Neural cell (in vitro differentiated cells): ENCODE measurements around the gene ITGB1. TPM values are rescaled to one million over a fixed set of nuclear protein-coding genes. Genes with fewer than 3 reads are reported as not detected.
"Not testable (repeated sequence)": the region's sequence is repeated elsewhere in the genome, so short reads cannot be mapped to it uniquely, and the experiment has no call there.

Experiments used
- H2AFZ ChIP-seq: fragments of 200-600, 300-800 bp; sonication (generic), shearing (Covaris generic); 2 replicates; pipeline ENCODE4 v1.6.0; 2014; ENCODE audit warnings: low read depth, mild to moderate bottlenecking, antibody characterized with exemption, low read length, moderate library complexity
- H3F3A ChIP-seq: fragments of 200-600 bp; shearing (Covaris generic); 2 replicates; pipeline ENCODE4 v1.6.1; 2016; ENCODE audit warnings: mild to moderate bottlenecking, moderate library complexity, mixed read lengths, antibody characterized with exemption, low read length; ENCODE audit not compliant: insufficient read depth, poor library complexity, severe bottlenecking
- H3K27ac ChIP-seq: fragments of 200-600, 300-800 bp; sonication (generic), shearing (Covaris generic); 2 replicates; pipeline ENCODE4 v1.5.1; 2014; ENCODE audit warnings: mild to moderate bottlenecking, low read length, moderate library complexity
- H3K27me3 ChIP-seq: fragments of 300-800, 200-600 bp; sonication (generic), shearing (Covaris generic); 2 replicates; pipeline ENCODE4 v1.6.0; 2014; ENCODE audit warnings: mild to moderate bottlenecking, low read depth, low read length, moderate library complexity; ENCODE audit not compliant: insufficient read depth
- H3K36me3 ChIP-seq: fragments of 300-800, 200-600 bp; sonication (generic), shearing (Covaris generic); 2 replicates; pipeline ENCODE4 v1.5.1; 2014; ENCODE audit warnings: mild to moderate bottlenecking, antibody characterized with exemption, low read length, moderate library complexity; ENCODE audit not compliant: insufficient read depth
- H3K4me2 ChIP-seq: fragments of 300-800, 200-600 bp; sonication (generic), shearing (Covaris generic); 2 replicates; pipeline ENCODE4 v1.6.0; 2014; ENCODE audit warnings: mild to moderate bottlenecking, low read length
- H3K4me3 ChIP-seq: fragments of 300-800, 200-600 bp; sonication (generic), shearing (Covaris generic); 2 replicates; pipeline ENCODE4 v1.5.1; 2014; ENCODE audit warnings: mild to moderate bottlenecking, low read length, moderate library complexity
- H3K79me2 ChIP-seq: fragments of 200-600 bp; shearing (Covaris generic); replicated peaks from 2 replicates; pipeline ENCODE4 v1.6.0; 2014; ENCODE audit warnings: mild to moderate bottlenecking, low read length, moderate library complexity; ENCODE audit not compliant: insufficient read depth
- H3K9ac ChIP-seq: fragments of 300-800, 200-600 bp; sonication (generic), shearing (Covaris generic); 2 replicates; pipeline ENCODE4 v1.6.1; 2016; ENCODE audit warnings: mild to moderate bottlenecking, low read length, mixed read lengths
- H3K9me2 ChIP-seq: fragments of 200-600 bp; shearing (Covaris generic); 2 replicates; pipeline ENCODE4 v1.6.1; 2016; ENCODE audit warnings: mild to moderate bottlenecking, low read length, mixed read lengths; ENCODE audit not compliant: insufficient read depth
- H3K9me3 ChIP-seq: fragments of 200-600, 300-800 bp; sonication (generic), shearing (Covaris generic); 2 replicates; pipeline ENCODE4 v1.6.1; 2016; ENCODE audit warnings: mild to moderate bottlenecking, mixed run types, low read length, moderate library complexity, mixed read lengths
- H4K20me1 ChIP-seq: fragments of 200-600 bp; shearing (Covaris generic); 2 replicates; pipeline ENCODE4 v1.6.1; 2016; ENCODE audit warnings: mild to moderate bottlenecking, mixed run types; ENCODE audit not compliant: insufficient read depth
- CTCF ChIP-seq: fragments of 450-650 bp; IDR thresholded peaks from 2 replicates; pipeline ENCODE4 v1.5.1; 2014; ENCODE audit warnings: antibody characterized with exemption, mild to moderate bottlenecking, moderate library complexity; ENCODE audit not compliant: poor library complexity, severe bottlenecking
- EP300 ChIP-seq: fragments of 450-650 bp; conservative IDR thresholded peaks from 2 replicates; pipeline ENCODE4 v1.6.1; 2014; ENCODE audit warnings: antibody characterized with exemption, mild to moderate bottlenecking, moderate library complexity; ENCODE audit not compliant: poor library complexity, severe bottlenecking
- EZH2 ChIP-seq: fragments of 200-600, 300-800 bp; shearing (Covaris generic), sonication (generic); IDR thresholded peaks from 2 replicates; pipeline ENCODE4 v1.6.1; 2014; ENCODE audit warnings: antibody characterized with exemption, low read length, borderline replicate concordance, mild to moderate bottlenecking; ENCODE audit not compliant: insufficient read depth, poor library complexity, severe bottlenecking
- MXI1 ChIP-seq: fragments of 450-650 bp; conservative IDR thresholded peaks from 2 replicates; pipeline ENCODE4 v1.6.1; 2014; ENCODE audit warnings: antibody characterized with exemption, mild to moderate bottlenecking; ENCODE audit not compliant: poor library complexity, severe bottlenecking
- POLR2AphosphoS5 ChIP-seq: IDR thresholded peaks from 2 replicates; pipeline ENCODE4 v1.6.1; 2012
- RAD21 ChIP-seq: fragments of 450-650 bp; conservative IDR thresholded peaks from 2 replicates; pipeline ENCODE4 v1.6.1; 2014; ENCODE audit warnings: antibody characterized with exemption, mild to moderate bottlenecking, moderate library complexity
- REST ChIP-seq: IDR thresholded peaks from 2 replicates; pipeline ENCODE4 v1.6.1; 2012; ENCODE audit warnings: borderline replicate concordance
- SMC3 ChIP-seq: fragments of 450-650 bp; conservative IDR thresholded peaks from 2 replicates; pipeline ENCODE4 v1.6.1; 2014; ENCODE audit warnings: antibody characterized with exemption, mild to moderate bottlenecking, moderate library complexity; ENCODE audit not compliant: poor library complexity
- TAF1 ChIP-seq: IDR thresholded peaks from 2 replicates; pipeline ENCODE4 v1.6.1; 2012; ENCODE audit warnings: low read depth
- polyA plus RNA-seq: library from polyadenylated mRNA; depleted of rRNA; stranded (reverse); fragments of >200 nt; gene quantifications from 2 replicates; pipeline ENCODE4 v1.2.3, GENCODE V29; 2014

Gene ITGB1
- polyA plus RNA-seq, 1 donor from 2014 or later = 62.4 TPM

- Histone ChIP-seq H3K9me3 (no peaks in the 10 kb centered on the region), H2AFZ (no peak overlapping the region), H3K4me2 (no peak overlapping the region), H3K9ac (no peak overlapping the region), H3K9me2 (no peaks in the 10 kb centered on the region), H3K4me3 (no peak overlapping the region), H3K27me3 (no peaks in the 10 kb centered on the region), H3K36me3 (peaks cover 3% of the 10 kb centered on the region), H3F3A (no peaks in the 10 kb centered on the region), H3K79me2 (no peaks in the 10 kb centered on the region), H4K20me1 (no peaks in the 10 kb centered on the region), H3K27ac (no peak overlapping the region)
- no peak for TF ChIP-seq CTCF
- TF ChIP-seq EP300 = no peak
- no peak for TF ChIP-seq SMC3
- TF ChIP-seq POLR2AphosphoS5 = no peak
- TF ChIP-seq MXI1 = no peak
- no peak for TF ChIP-seq TAF1
- TF ChIP-seq RAD21 = no peak
- TF ChIP-seq EZH2 = no peak
- no peak for TF ChIP-seq REST
Measured at GRCh38 chr10:32901815-32902214, 56.2 kb downstream of the ITGB1 start.

- not testable (repeated sequence) for H3K9me3 ChIP-seq, H3F3A ChIP-seq, H2AFZ ChIP-seq, H3K27ac ChIP-seq, H3K4me2 ChIP-seq, H4K20me1 ChIP-seq, H3K9ac ChIP-seq, H3K9me2 ChIP-seq, H3K4me3 ChIP-seq, H3K79me2 ChIP-seq, H3K27me3 ChIP-seq, H3K36me3 ChIP-seq
Measured at GRCh38 chr10:32895200-32895968, 62.6 kb downstream of the ITGB1 start.
